HG03097 (cell line): ENCODE measurements around the gene LDB3.
"Not testable (repeated sequence)": the region's sequence is repeated elsewhere in the genome, so short reads cannot be mapped to it uniquely, and the experiment has no call there.

Source experiments
- ATAC-seq: cut with Tn5 transposase; IDR thresholded peaks from one replicate; pipeline ENCODE4 v1.9.1; 2021; ENCODE audit not compliant: unreplicated experiment, low FRiP score

LDB3 gene

DNA sequence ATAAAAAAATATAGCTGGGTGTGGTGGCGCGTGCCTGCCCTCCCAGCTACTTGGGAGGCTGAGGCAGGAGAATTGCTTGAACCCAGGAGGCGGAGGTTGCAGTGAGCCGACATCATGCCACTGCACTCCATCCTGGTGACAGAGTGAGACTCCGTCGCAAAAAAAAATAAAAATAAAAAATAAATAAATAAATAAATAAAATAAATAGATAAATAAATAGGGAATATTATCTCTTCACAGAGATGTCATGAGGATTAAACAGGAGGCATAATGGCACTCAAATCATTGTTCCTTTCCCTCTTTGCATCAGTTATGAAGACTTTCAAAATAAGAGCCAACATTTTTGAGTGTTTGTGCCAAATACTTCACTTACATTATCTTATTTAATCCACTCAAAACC is 56.1 kb downstream of the LDB3 start:
- no peak for ATAC-seq

DNA sequence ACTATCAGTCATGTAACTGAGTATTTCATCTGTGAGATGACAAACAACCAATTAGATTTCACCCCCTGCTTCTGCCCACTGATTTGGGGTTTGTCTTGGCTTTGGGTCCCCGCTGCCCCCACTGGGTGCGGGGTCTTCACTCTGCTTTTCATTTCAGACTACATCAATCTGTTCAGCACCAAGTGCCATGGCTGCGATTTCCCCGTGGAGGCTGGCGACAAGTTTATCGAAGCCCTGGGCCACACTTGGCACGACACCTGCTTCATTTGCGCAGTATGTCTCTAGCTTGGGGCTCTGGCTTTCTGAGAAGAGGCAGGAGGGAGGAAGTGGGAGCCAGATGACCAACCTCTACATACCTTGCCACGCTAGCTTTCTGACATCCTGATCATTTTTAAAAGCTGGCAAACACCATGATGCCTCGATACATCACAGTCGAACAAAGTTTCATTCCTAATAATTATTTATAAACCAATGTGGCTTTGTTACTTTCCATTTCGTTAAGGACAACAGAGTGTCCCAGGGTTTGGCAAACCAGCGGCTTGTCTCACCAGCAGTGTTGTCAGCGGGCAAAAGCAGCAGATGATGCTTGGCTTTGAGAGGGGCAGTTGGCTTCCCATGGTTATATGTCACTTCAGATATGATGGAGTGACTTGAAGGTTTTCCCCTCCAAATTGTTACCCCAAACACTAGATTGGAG is 57.8 kb downstream of the LDB3 start:
- no peak for ATAC-seq

DNA sequence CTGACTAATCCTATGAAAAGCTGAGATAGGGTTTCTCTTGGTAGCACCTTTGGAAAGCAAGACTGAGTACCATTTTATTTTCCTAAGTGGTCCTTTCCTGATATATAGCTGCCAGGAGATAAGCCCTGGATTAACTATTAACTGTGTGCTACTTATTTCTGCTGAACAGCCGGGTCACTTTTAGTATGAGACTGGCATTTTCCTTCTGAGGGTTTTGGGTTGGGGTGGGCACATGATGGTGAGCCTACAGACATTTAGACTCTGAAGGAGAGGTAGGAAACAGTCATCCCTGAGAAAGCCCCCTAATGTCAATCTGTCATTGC is 58.3 kb downstream of the LDB3 start:
- ATAC-seq, result no peak

DNA sequence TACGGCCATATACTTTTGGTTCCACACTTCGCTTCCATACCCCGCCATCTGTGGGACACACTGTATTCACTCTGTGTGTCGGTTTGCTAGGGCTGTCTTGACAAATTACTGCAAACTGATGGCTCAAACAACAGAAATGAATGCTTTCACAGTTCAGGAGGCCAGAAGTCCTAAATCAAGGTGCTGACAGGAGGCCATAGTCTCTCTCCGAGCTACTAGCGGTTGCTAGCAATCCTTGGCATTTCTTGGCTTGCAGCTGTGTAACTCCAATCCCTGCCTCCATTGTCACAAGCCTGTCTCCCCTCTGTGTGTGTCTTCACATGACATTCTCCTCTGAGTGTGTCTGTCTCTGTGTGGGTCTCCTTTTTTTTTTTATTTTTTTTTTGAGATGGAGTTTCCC is 59.2 kb downstream of the LDB3 start:
- no peak for ATAC-seq

DNA sequence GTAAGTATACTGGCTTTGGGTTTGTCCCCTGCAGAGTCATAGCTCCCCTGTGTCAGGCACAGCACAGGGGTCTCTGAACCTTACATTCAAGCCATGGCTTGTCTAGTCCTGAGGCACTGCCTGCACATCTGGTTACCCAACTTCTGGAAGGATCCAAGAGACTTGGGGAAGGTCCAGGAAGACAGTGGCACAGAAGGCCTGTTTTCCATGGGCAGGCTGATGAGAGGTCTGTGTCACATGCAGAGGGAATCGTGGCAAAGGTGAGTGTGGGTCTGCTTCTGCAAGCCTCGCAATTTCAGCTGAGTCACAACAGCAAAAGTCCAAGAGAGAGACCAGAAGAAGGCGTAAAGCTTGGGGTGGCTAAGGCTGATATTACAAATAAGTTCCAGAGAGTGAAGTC is 59.7 kb downstream of the LDB3 start:
- no peak for ATAC-seq

DNA sequence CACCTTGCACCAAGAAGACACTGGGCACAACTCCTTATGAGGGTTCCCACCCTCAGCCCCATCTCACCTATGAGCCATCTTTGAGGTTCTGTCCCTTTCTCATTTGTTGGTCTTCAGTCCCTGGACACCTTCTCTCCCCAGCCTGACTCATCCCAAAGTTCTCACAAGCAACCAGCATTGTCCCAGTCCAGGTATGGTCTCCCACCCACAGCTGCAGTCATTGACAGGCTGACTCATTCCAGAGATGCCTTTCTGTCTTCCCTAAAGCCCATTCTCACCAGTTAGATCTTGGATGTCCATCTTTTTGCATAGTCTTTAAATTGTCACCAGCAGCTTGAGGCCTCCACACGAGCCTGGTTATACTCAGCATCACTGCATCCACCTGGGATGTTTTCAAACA is 61.4 kb downstream of the LDB3 start:
- no peak for ATAC-seq

DNA sequence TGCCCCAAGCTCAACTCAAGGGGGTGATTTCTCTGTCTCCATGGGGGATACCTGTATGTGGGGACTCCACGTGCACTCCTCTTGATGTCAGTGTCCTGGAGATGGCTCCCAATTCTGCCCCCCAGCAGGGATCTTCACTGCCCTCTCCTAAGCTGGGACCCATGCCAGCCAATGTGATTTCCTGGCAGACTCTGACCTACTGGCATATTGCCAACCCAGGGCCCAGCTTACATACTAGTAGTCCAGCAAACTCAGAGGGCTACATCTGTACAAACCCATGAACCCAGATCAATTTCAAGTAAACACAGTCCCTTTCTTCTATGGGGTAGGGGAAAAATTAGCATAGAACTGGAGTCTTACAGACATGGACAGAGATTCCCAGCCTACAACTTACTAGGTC is 61.9 kb downstream of the LDB3 start:
- ATAC-seq, result no peak

DNA sequence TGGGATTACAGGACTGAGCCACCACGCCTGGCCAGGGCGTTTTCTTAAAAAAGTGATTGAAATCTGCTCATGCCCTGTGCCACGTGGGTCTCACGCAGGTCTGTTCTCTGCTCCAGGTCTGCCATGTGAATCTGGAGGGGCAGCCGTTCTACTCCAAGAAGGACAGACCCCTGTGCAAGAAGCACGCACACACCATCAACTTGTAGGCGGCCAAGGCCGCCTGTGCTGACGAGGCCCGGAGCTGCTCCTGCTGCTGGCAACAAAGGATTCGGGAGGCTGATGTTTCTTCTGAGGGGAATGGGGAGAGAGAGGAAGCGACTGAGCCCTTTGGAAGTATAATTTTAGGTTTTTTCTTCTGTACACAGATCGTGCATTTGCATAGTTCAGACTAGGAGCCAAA is 64.5 kb downstream of the LDB3 start:
- ATAC-seq, result no peak

DNA sequence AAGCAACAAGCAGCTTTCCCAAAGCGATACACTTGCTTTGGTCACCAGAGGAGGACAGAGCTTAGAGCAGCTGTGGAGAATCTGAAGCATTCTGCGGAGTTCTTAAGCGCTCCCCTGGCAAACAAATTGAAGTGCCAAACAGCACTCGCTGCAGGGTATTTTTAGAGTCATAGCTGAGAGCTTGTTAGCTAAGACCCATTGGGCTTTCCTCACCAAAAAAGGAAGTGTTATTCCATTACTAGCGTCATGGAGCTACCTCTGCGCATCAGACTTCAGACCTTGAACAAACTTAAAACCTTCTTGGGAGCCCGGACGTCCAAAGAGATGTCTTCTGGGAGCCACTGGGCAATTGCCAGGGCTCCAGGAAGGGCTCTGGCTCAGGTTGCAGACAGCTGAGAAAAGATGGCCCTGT is 65.0 kb downstream of the LDB3 start:
- ATAC-seq, result no peak

DNA sequence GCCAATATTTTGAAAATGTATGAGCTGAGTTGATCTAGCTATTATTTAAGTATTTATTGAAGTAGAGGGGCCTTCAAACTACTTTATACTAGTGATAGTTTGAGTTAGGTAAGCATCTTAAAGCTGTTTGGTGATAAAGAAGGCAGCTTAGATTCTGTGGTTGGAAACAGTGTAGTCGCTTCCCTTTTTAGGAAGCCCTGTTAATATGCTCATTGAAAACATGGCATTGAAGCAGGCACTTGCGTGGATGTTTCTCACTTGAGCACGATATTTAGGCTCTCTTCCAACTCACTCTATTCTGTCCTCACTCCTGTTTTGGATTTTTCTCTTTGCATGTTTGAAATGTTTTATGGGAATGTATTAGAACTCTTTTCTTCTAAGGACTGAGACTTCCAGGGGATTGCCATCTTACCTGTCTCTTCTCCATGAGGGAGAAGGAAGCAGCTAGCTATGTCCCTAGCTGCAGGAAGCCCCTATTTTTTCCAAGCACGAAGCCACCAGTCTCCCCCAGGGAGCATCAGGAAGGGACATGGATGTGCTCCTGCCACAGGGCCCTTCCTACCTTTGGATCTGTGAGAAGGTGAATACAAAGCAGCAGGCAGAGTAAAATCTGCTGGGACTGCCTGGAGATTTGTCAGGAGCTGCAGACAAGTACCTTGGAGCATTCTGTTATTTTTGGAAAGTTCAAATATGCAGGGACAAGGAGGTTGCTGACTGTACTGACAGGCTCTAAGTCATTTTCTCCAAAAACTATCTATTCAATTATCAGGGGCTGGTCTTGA is 66.1 kb downstream of the LDB3 start:
- no peak for ATAC-seq

DNA sequence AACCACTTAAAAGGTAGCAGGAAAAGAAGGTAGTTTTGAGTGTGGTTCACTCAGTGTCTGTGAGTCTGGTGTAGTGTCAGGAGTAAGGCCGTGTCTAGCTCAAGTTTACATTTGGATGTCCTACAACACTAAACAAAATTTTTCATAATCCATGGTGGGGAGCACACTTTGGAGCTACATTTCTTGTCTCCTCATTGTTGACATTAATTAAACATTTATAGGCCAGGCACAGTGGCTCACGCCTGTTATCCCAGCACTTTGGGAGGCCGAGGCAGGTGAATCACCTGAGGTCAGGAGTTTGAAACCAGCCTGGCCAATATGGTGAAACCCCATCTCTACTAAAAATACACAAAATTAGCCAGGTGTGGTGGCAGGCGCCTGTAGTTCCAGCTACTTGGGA is 67.0 kb downstream of the LDB3 start:
- ATAC-seq, result not testable (repeated sequence)

DNA sequence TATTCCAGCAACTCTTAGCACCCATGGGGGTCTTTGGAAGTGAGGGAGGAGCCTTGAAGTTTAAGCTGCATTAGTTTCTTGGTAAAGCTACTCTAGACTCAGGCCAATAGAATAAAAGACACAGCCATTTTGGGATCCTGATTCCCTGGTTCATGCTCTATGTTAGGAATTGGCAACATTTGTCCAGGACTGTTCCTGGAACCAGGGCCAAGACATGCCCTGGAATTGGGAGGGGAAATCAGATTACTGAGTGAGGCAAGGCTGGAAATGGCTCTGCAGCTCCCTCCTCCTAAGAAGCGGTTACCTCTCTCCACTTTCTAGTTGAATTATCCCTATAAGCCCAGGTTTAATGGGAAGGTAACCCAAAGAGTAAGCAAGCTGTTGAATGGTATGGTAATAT is 73.9 kb downstream of the LDB3 start:
- ATAC-seq, result no peak

DNA sequence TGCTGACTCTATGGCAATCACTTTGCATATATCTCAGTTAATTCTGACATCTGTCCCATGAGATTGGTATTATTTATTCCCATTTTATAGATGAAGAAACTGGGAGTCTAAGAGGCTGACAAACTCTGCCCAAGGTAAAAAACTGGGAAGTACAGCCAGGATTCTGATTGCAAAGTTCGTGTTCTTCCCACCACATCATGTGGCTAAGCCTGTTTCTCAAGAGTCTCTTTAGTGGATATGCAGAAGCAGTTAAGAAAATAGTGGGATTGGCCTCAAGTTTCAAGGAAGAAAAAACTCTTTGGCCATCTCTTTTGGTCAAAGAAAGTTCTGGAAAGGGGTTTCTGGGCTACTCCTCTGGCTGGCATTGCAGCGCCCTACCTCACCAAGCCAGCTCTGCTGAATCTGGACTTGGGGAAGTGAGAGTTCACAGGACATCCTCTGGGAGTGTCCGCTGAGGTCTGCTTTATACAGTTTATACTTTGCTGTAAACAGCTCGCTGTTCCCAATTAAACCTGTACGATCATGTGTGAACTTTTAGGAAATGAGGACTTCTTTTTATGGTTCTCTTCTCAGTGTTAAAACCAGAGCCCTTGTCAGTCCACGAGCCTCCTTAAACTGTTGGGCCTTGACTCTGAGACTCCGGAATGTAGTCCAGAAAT is 75.9 kb downstream of the LDB3 start:
- no peak for ATAC-seq

DNA sequence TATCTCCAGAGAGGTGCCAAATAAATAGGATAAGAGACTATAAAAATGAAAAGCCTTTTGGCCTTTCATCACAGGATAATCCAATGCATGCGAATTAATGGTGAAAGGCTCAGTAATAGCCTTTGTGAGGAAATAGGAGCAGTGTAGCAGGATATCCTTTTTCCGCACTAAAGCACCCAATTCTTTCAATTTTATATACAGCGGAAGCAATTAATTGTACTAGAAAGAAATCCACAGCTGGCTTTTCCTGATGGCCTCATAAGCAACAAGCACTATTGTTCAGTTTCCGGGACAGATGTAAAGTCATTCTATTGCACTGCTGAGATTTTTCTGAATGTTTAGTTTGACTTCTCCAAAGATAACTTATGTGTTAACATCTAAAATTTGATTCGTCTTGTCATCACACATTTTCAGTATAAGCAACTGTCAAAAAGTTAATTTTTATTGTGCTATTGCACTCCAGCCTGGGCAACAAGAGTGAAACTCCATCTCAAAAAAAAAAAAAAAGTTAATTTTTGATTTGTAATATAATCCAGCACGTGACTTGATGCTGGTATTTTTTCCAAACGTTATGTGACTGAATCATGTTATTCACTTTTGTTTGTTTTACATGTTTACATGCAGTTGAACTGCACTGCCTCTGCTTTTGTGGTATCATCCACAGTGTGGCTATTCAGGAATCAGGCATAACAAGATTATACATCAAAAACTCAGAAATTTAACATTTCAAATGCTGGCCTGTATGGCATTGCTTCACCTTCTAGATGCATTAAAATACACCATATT is 79.7 kb downstream of the LDB3 start:
- ATAC-seq, result no peak

DNA sequence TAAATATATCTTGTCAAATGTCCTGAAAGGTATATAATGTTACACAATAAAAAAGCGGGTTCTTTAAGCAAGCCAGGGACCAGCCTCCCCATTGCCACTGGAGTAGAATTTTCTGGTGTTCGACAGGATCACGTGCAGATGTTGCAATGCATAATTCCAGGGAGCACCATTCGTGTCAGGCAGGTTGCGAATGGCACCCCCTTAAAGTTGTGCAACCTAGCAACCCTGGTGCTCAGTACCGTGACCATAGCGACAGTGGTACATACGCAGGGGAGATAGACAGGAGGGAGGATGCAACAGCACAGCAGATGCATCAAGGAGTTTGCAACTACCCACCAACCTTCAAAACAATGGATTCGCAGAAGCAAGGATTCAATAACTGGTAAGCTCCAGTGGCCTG is 81.5 kb downstream of the LDB3 start:
- ATAC-seq, result no peak

DNA sequence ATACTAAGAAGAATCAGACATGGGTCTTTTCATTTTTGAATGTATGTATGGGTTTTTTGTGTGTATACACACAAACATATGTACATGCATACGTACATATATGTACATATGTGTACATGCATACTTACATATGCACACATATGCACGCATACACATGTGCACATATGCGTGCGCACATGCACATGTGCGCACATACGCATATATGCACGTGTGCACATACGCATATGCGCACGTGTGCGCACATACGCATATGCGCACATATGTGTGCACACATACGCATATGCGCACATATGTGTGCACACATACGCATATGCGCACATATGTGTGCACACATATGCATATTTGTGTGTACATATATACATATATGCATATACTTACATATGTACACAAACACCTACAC is 83.2 kb downstream of the LDB3 start:
- no peak for ATAC-seq

DNA sequence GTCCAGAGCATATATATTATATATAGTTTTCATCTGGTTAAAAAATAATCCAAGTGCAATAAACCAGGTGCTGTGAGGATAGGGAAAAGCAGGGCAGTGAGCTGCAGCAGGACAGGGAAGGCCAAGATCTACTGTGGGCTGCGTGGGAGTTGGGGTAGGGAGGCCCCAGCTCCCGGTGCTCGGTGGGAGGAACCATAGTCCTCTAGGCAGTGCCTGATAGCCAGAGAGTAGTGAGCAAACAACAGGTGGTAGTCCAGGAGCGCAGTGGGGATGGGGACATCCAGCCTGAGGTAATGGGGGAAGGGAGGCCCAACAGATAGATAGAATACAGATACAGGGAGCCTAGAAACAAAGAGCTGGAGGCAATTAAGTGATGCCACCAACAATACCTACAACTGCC is 84.0 kb downstream of the LDB3 start:
- ATAC-seq, result no peak

DNA sequence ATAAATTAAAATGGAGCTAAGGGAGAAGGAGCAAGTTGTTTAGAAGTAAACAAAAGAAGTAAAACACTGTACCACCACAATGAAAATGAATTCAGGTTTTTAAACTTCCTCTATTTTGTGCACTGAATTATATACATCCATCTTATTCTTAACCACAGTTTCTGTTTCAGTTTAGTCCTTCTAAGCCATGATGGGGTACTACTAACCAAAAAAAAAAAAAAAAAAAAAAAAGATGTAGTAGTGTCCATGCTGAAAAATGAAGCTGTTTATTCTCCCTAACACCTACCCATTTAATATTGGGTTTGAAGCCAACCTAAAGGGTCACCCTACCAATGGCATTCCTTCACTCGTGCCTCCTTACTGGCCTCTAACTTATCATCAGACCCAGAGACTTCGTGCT is 84.7 kb downstream of the LDB3 start:
- ATAC-seq, result no peak

DNA sequence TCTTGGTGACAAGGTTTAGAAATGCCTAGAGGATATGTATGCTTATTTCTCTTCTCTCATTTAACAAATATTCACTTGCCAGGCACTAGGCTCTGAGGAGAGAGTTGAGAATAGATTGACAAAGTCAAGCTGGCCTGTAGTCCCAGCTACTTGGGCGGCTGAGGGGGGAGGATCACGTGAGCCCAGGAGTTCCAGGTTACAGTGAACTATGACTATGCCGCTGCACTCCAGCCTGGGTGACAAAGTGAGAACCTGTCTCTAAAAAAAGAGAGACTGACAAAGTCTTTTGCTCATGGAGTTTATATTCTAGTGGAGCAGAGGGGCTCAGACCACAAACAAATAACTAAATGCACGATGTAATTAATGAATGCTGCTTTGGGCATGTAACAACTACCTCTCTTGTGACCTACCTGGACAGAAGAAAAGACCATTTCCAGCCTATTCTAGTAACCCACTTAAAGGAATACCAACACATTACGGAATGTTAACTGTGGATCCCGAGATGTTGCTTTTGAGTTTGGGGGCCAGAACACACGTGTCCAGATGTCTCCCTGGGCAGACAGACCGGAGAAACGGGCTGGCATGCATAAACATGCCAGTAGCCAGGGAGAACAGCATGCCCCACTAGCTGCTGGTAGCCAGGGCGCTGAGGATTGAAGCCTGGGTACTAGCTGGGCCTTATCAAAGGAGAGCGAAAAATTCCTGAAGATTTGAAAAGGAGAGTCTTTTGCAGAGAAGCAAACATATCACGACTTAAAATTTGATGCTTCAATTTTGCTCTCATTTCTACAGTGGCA is 85.5 kb downstream of the LDB3 start:
- no peak for ATAC-seq

DNA sequence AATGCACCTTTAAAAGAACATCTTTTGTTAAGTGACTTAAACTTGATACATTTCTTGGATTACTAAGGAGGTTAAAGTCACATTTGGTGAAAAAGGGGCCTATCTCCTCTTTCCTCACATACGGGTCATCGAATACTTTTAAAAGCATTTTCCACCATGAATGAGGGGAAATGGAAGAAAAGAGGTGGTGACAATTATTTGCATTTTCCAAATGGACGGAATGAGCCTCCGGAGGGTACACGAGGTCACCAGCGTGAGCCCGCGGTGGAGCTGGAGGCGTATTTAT is 87.1 kb downstream of the LDB3 start:
- no peak for ATAC-seq
